A673 (cell line): ENCODE results near the gene NNMT.

Source experiments
- CTCF ChIP-seq: fragments of 300-800, 200-600 bp; sonication (generic); conservative IDR thresholded peaks from 2 replicates; pipeline ENCODE4 v1.5.1; 2017; ENCODE audit warnings: low read depth, mild to moderate bottlenecking, antibody characterized with exemption, low read length, moderate library complexity, mixed read lengths
- EZH2 ChIP-seq: fragments of 200-600 bp; sonication (generic); IDR thresholded peaks from 2 replicates; pipeline ENCODE4 v1.6.1; 2017; ENCODE audit warnings: borderline replicate concordance, low read depth, mild to moderate bottlenecking, mixed read lengths, antibody characterized with exemption, low read length; ENCODE audit not compliant: poor library complexity, severe bottlenecking

DNA sequence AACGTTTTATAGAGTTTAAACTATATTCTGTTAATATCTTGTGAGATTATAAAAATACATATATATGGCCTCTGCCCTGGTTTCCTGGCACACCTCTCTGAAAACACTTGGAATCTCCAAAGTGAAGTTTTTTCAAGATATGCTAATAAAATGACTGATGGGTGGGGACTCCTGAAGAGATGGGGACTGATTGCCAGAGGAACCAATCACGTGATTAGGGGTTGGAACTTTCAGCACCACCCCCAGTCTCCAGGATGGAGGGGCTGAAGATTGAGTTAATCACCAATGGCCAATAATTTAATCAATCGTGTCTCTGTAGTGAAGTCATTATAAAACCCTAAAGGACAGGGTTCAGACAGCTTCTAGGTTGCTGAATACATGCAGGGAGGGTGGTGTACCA lies 66.8 kb downstream of the NNMT start:
- TF ChIP-seq CTCF (no peak), EZH2 (no peak)
